Neural cell (in vitro differentiated cells): ENCODE measurements around the gene THTPA. TPM values are rescaled to one million over a fixed set of nuclear protein-coding genes. Genes with fewer than 3 reads are reported as not detected.
"Not testable (repeated sequence)": the region's sequence is repeated elsewhere in the genome, so short reads cannot be mapped to it uniquely, and the experiment has no call there.

Experiments used
- H2AFZ ChIP-seq: fragments of 200-600, 300-800 bp; sonication (generic), shearing (Covaris generic); 2 replicates; pipeline ENCODE4 v1.6.0; 2014; ENCODE audit warnings: low read depth, mild to moderate bottlenecking, antibody characterized with exemption, low read length, moderate library complexity
- H3F3A ChIP-seq: fragments of 200-600 bp; shearing (Covaris generic); 2 replicates; pipeline ENCODE4 v1.6.1; 2016; ENCODE audit warnings: mild to moderate bottlenecking, moderate library complexity, mixed read lengths, antibody characterized with exemption, low read length; ENCODE audit not compliant: insufficient read depth, poor library complexity, severe bottlenecking
- H3K27ac ChIP-seq: fragments of 200-600, 300-800 bp; sonication (generic), shearing (Covaris generic); 2 replicates; pipeline ENCODE4 v1.5.1; 2014; ENCODE audit warnings: mild to moderate bottlenecking, low read length, moderate library complexity
- H3K27me3 ChIP-seq: fragments of 300-800, 200-600 bp; sonication (generic), shearing (Covaris generic); 2 replicates; pipeline ENCODE4 v1.6.0; 2014; ENCODE audit warnings: mild to moderate bottlenecking, low read depth, low read length, moderate library complexity; ENCODE audit not compliant: insufficient read depth
- H3K36me3 ChIP-seq: fragments of 300-800, 200-600 bp; sonication (generic), shearing (Covaris generic); 2 replicates; pipeline ENCODE4 v1.5.1; 2014; ENCODE audit warnings: mild to moderate bottlenecking, antibody characterized with exemption, low read length, moderate library complexity; ENCODE audit not compliant: insufficient read depth
- H3K4me2 ChIP-seq: fragments of 300-800, 200-600 bp; sonication (generic), shearing (Covaris generic); 2 replicates; pipeline ENCODE4 v1.6.0; 2014; ENCODE audit warnings: mild to moderate bottlenecking, low read length
- H3K4me3 ChIP-seq: fragments of 300-800, 200-600 bp; sonication (generic), shearing (Covaris generic); 2 replicates; pipeline ENCODE4 v1.5.1; 2014; ENCODE audit warnings: mild to moderate bottlenecking, low read length, moderate library complexity
- H3K79me2 ChIP-seq: fragments of 200-600 bp; shearing (Covaris generic); replicated peaks from 2 replicates; pipeline ENCODE4 v1.6.0; 2014; ENCODE audit warnings: mild to moderate bottlenecking, low read length, moderate library complexity; ENCODE audit not compliant: insufficient read depth
- H3K9ac ChIP-seq: fragments of 300-800, 200-600 bp; sonication (generic), shearing (Covaris generic); 2 replicates; pipeline ENCODE4 v1.6.1; 2016; ENCODE audit warnings: mild to moderate bottlenecking, low read length, mixed read lengths
- H3K9me2 ChIP-seq: fragments of 200-600 bp; shearing (Covaris generic); 2 replicates; pipeline ENCODE4 v1.6.1; 2016; ENCODE audit warnings: mild to moderate bottlenecking, low read length, mixed read lengths; ENCODE audit not compliant: insufficient read depth
- H3K9me3 ChIP-seq: fragments of 200-600, 300-800 bp; sonication (generic), shearing (Covaris generic); 2 replicates; pipeline ENCODE4 v1.6.1; 2016; ENCODE audit warnings: mild to moderate bottlenecking, mixed run types, low read length, moderate library complexity, mixed read lengths
- H4K20me1 ChIP-seq: fragments of 200-600 bp; shearing (Covaris generic); 2 replicates; pipeline ENCODE4 v1.6.1; 2016; ENCODE audit warnings: mild to moderate bottlenecking, mixed run types; ENCODE audit not compliant: insufficient read depth
- EP300 ChIP-seq: fragments of 450-650 bp; conservative IDR thresholded peaks from 2 replicates; pipeline ENCODE4 v1.6.1; 2014; ENCODE audit warnings: antibody characterized with exemption, mild to moderate bottlenecking, moderate library complexity; ENCODE audit not compliant: poor library complexity, severe bottlenecking
- EZH2 ChIP-seq: fragments of 200-600, 300-800 bp; shearing (Covaris generic), sonication (generic); IDR thresholded peaks from 2 replicates; pipeline ENCODE4 v1.6.1; 2014; ENCODE audit warnings: antibody characterized with exemption, low read length, borderline replicate concordance, mild to moderate bottlenecking; ENCODE audit not compliant: insufficient read depth, poor library complexity, severe bottlenecking
- MXI1 ChIP-seq: fragments of 450-650 bp; conservative IDR thresholded peaks from 2 replicates; pipeline ENCODE4 v1.6.1; 2014; ENCODE audit warnings: antibody characterized with exemption, mild to moderate bottlenecking; ENCODE audit not compliant: poor library complexity, severe bottlenecking
- POLR2AphosphoS5 ChIP-seq: IDR thresholded peaks from 2 replicates; pipeline ENCODE4 v1.6.1; 2012
- RAD21 ChIP-seq: fragments of 450-650 bp; conservative IDR thresholded peaks from 2 replicates; pipeline ENCODE4 v1.6.1; 2014; ENCODE audit warnings: antibody characterized with exemption, mild to moderate bottlenecking, moderate library complexity
- REST ChIP-seq: IDR thresholded peaks from 2 replicates; pipeline ENCODE4 v1.6.1; 2012; ENCODE audit warnings: borderline replicate concordance
- SMC3 ChIP-seq: fragments of 450-650 bp; conservative IDR thresholded peaks from 2 replicates; pipeline ENCODE4 v1.6.1; 2014; ENCODE audit warnings: antibody characterized with exemption, mild to moderate bottlenecking, moderate library complexity; ENCODE audit not compliant: poor library complexity
- TAF1 ChIP-seq: IDR thresholded peaks from 2 replicates; pipeline ENCODE4 v1.6.1; 2012; ENCODE audit warnings: low read depth
- polyA plus RNA-seq: library from polyadenylated mRNA; depleted of rRNA; stranded (reverse); fragments of >200 nt; gene quantifications from 2 replicates; pipeline ENCODE4 v1.2.3, GENCODE V29; 2014
- TF ChIP-seq, protein P1 (sequence below): fragments of 450-650 bp; IDR thresholded peaks from 2 replicates; pipeline ENCODE4 v1.5.1; 2014; ENCODE audit warnings: antibody characterized with exemption, mild to moderate bottlenecking, moderate library complexity; ENCODE audit not compliant: poor library complexity, severe bottlenecking

Gene THTPA
- polyA plus RNA-seq, 1 donor from 2014 or later: 51.3 TPM

DNA sequence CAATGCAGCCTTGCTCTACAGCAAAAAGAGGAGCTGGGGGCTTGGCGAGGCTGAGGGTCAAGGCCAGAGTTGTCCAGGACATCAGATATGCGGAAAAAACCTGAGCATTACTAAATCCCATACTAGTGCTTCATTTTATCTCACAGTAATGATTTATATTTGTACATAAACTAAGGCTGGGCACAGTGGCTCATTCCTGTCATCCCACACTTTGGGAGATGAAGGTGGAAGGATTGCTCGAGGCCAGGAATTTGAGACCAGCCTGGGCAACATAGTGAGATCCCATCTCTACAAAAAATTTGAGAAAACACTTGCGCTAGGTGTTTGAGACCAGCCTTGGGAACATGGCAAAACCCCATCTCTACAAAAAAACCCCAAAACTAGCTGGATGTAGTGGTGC lies 34.1 kb downstream of the THTPA start:
- no peak overlapping the region for H3K4me3 ChIP-seq
- no peaks in the 10 kb centered on the region for H3K9me2 ChIP-seq
- no peaks in the 10 kb centered on the region for H4K20me1 ChIP-seq
- no peaks in the 10 kb centered on the region for H3K27me3 ChIP-seq
- no peak overlapping the region for H2AFZ ChIP-seq
- TF ChIP-seq EZH2: no peak
- TF ChIP-seq MXI1: no peak
- TF ChIP-seq SMC3: no peak
- no peak for TF ChIP-seq REST
- no peak for TF ChIP-seq POLR2AphosphoS5
- TF ChIP-seq TAF1: no peak
- no peak for TF ChIP-seq RAD21
- TF ChIP-seq, protein P1, sequence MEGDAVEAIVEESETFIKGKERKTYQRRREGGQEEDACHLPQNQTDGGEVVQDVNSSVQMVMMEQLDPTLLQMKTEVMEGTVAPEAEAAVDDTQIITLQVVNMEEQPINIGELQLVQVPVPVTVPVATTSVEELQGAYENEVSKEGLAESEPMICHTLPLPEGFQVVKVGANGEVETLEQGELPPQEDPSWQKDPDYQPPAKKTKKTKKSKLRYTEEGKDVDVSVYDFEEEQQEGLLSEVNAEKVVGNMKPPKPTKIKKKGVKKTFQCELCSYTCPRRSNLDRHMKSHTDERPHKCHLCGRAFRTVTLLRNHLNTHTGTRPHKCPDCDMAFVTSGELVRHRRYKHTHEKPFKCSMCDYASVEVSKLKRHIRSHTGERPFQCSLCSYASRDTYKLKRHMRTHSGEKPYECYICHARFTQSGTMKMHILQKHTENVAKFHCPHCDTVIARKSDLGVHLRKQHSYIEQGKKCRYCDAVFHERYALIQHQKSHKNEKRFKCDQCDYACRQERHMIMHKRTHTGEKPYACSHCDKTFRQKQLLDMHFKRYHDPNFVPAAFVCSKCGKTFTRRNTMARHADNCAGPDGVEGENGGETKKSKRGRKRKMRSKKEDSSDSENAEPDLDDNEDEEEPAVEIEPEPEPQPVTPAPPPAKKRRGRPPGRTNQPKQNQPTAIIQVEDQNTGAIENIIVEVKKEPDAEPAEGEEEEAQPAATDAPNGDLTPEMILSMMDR: no peak
- TF ChIP-seq EP300: no peak
- no peaks in the 10 kb centered on the region for H3K9me3 ChIP-seq
- no peak overlapping the region for H3K9ac ChIP-seq
- no peak overlapping the region for H3K4me2 ChIP-seq
- no peaks in the 10 kb centered on the region for H3F3A ChIP-seq
- H3K27ac ChIP-seq: no peak overlapping the region
- H3K36me3 ChIP-seq: no peaks in the 10 kb centered on the region
- H3K79me2 ChIP-seq: no peaks in the 10 kb centered on the region

DNA sequence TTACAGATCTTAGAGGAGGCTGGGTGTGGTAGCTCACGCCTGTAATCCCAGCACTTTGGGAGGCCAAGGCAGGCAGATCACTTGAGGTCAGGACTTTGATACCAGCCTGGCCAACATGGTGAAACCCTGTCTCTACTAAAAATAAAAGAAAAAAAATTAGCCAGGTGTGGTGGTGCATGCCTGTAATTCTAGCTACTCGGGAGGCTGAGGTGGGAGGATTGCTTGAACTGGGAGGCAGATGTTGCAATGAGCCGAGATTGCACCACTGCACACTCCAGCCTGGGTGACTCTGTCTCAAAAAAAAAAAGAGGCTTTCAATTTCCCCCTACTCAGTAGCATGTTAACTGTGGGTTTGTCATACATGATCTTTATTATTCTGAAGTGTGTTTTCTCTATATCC lies 38.1 kb downstream of the THTPA start:
- H3K27ac ChIP-seq, H3K9me2 ChIP-seq, H3K9me3 ChIP-seq, H4K20me1 ChIP-seq, H3K9ac ChIP-seq, H2AFZ ChIP-seq, H3K27me3 ChIP-seq, H3F3A ChIP-seq, H3K4me2 ChIP-seq, H3K36me3 ChIP-seq, H3K79me2 ChIP-seq, H3K4me3 ChIP-seq: not testable (repeated sequence)

GRCh38 chr14:23600322-23600707 lies 44.2 kb downstream of the THTPA start:
- Histone ChIP-seq H3K9me3 (no peaks in the 10 kb centered on the region), H3K27me3 (no peaks in the 10 kb centered on the region), H3K4me2 (no peak overlapping the region), H3K9ac (no peak overlapping the region), H3K4me3 (no peak overlapping the region), H3K79me2 (no peaks in the 10 kb centered on the region), H3K9me2 (no peaks in the 10 kb centered on the region), H3K27ac (no peak overlapping the region), H2AFZ (no peak overlapping the region), H3K36me3 (no peaks in the 10 kb centered on the region), H3F3A (no peaks in the 10 kb centered on the region), H4K20me1 (no peaks in the 10 kb centered on the region)
- no peak for TF ChIP-seq EP300
- TF ChIP-seq SMC3: no peak
- no peak for TF ChIP-seq MXI1
